IPS DF 6.9 (cell line): ENCODE data around the gene DTNA.
"Not testable (repeated sequence)": the region's sequence is repeated elsewhere in the genome, so short reads cannot be mapped to it uniquely, and the experiment has no call there.

Experiments used
- DNase-seq: peaks from one replicate; pipeline ENCODE4 v3.0.0-alpha.2; 2013; ENCODE audit warnings: low read depth, low spot score
- H3K27ac ChIP-seq: one replicate; pipeline ENCODE4 v1.5.1; 2013; ENCODE audit warnings: low read length, control low read depth
- H3K27me3 ChIP-seq: 2 replicates; pipeline ENCODE4 v1.6.1; 2013; ENCODE audit warnings: mild to moderate bottlenecking, low read length; ENCODE audit not compliant: control insufficient read depth, insufficient read depth
- H3K36me3 ChIP-seq: 2 replicates; pipeline ENCODE4 v1.6.1; 2013; ENCODE audit warnings: low read length; ENCODE audit not compliant: control insufficient read depth, insufficient read depth
- H3K4me1 ChIP-seq: 2 replicates; pipeline ENCODE4 v1.6.1; 2013; ENCODE audit warnings: low read length; ENCODE audit not compliant: control insufficient read depth, insufficient read depth
- H3K4me3 ChIP-seq: 2 replicates; pipeline ENCODE4 v1.5.1; 2013; ENCODE audit warnings: mild to moderate bottlenecking, low read length
- H3K9me3 ChIP-seq: 2 replicates; pipeline ENCODE4 v1.6.1; 2013; ENCODE audit warnings: low read length, inconsistent platforms; ENCODE audit not compliant: control insufficient read depth, insufficient read depth
- WGBS: extraction: QIAGEN DNeasy Blood & Tissue Kit; methylation state at CpG from one replicate; pipeline ENCODE4 v1.1.7; 2013; ENCODE audit warnings: mixed read lengths, missing lambda C conversion rate; ENCODE audit not compliant: insufficient read length, insufficient coverage; 5-methylcytosine and 5-hydroxymethylcytosine counted together

DTNA gene

DNA sequence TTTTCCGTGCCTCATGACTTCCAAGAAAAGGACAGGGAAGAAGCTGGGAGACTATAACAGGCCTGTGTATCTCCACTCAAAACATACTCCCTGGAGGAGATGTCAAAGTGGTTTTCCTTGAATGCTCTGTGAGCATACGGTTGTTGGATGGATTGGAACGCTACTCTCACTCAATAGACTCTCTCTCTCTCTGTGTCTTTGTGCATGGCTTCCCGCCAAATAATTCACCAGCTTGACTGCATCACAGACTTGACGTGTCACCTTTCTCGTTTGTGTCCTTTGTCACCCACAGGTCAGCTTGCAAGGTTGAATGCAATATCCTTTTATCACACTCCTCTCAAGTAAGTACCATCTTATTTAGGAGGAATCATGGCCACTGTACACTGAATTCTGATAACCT lies 174.3 kb downstream of the DTNA start:
- Histone ChIP-seq H3K9me3 (no peaks in the 10 kb centered on the region), H3K36me3 (no peaks in the 10 kb centered on the region; the same call in 1 of the 2 replicates), H3K4me3 (no peak overlapping the region), H3K27me3 (peaks cover 2% of the 10 kb centered on the region; the same call in 1 of the 2 replicates), H3K4me1 (no peaks in the 10 kb centered on the region), H3K27ac (no peak overlapping the region)
- DNase-seq = no peak
- WGBS = no CpG with 5 or more reads among the region's 6 CpGs

DNA sequence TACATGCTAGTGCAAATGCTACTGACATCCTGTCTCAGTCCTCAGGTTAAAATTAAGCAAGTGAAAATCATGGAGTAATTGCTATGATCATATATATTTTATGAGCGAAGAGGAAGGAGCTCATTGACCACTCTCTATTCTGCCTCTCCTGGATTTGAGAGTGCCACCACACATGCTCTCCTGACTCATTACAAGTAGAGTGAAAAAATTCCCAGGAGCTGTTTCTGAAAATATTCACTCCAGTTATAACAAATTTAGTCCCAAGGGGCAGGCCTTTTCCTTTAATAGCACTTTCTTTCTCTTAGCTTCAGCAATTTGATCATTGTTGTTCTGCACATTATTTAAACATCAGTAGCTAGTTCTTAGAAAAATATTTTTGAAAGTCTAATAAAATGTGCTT lies 176.1 kb downstream of the DTNA start:
- H3K27ac ChIP-seq = no peak overlapping the region
- DNase-seq = no peak
- no peaks in the 10 kb centered on the region for H3K4me1 ChIP-seq
- WGBS = no CpG with 5 or more reads among the region's 1 CpG
- H3K27me3 ChIP-seq = peaks cover 2% of the 10 kb centered on the region; the same call in 1 of the 2 replicates
- no peak overlapping the region for H3K4me3 ChIP-seq
- no peaks in the 10 kb centered on the region; the same call in 1 of the 2 replicates for H3K36me3 ChIP-seq
- H3K9me3 ChIP-seq = no peaks in the 10 kb centered on the region

DNA sequence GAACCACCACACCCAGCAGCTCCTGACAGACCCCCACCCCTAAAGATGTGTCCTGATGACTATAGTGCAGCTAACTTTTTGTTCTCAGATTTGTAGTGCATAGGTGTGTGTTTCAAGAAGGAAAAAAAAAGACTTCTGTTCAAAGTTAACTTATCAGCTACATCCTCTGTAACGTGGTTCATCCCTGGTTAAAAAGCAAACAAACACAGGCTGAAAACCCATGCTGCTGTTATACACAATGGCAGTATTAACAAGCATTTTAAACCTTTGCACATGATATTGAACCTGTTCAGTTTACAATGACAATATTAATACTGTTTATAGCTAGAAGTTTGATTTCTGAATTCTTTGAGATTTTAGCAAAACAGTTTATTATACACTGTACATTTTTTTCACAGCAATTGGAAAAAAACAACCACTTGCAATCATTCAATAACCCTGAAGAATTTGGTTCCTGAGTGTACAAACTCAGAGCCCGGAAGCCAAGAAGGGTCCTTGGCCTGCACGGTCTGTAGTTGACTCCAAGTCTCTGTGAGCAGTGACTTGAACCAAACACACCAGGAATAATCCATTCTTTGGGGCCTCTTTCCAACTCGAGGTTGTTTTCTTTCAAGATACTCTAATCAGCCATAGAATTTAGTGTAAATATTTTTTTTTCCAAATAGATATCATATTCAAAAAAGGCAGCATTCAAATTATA lies 177.9 kb downstream of the DTNA start:
- Histone ChIP-seq H3K4me3 (no peak overlapping the region), H3K9me3 (no peaks in the 10 kb centered on the region), H3K36me3 (peaks cover 2% of the 10 kb centered on the region; the same call in 1 of the 2 replicates), H3K4me1 (no peaks in the 10 kb centered on the region), H3K27me3 (peaks cover 2% of the 10 kb centered on the region; the same call in 1 of the 2 replicates), H3K27ac (no peak overlapping the region)
- WGBS = no CpG with 5 or more reads among the region's 4 CpGs
- no peak for DNase-seq

DNA sequence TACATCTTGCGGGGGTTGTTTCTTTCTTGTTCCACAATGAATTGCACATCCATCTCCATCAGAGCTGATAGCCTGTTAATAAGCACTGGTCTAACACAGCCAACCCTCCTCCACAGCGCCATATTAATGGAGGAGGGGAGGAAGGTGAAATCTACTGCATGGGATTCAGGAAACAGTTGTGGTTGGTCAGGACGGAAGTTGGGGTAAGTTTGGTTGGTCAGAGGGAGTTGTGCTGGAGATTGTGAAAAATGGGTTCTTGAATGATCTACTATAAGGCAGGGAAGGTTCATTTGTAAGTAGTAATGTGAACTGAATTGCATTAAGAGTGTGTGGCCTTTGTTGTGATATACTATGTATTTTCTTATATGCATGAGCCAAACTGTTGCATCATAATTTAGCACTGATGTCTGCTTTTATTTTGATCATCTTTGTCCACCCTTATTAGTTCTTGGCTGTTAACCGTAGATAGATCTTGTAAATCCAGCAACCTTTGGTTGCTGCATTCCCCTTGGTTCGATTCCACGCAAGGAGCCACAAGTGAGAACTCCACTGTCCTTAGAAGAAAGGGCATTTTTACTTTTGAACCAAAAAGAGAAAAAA lies 180.5 kb downstream of the DTNA start:
- no peaks in the 10 kb centered on the region for H3K27me3 ChIP-seq
- H3K27ac ChIP-seq = no peak overlapping the region
- H3K4me3 ChIP-seq = no peak overlapping the region
- WGBS = 100% methylated on average over 1 of the region's 6 CpGs
- DNase-seq = no peak
- H3K9me3 ChIP-seq = no peaks in the 10 kb centered on the region; the same call in 1 of the 2 replicates
- 0 out of 2 replicates have a peak, but pooled peaks cover 2% of the 10 kb centered on the region for H3K36me3 ChIP-seq
- no peaks in the 10 kb centered on the region for H3K4me1 ChIP-seq

DNA sequence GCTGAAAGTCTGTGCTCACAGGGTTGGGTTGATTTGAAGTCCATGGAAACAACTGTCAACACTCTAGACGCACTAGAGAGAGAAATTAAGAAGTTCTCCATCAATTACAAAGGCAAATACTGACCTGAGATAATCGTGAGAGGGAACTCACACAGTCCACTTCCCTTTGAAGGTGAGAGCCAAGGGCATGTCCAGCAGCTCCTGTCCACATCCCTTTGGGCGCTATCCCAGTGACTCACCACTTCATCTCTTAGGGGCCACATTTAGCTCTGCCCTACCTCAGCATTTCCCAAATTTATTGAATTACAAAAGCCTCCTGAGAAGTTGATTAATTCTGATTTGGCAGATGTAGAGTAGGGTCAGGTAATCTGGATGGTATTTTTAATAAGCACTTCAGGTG lies 182.3 kb downstream of the DTNA start:
- no peak for DNase-seq
- Histone ChIP-seq H3K27me3 (no peaks in the 10 kb centered on the region), H3K4me3 (no peak overlapping the region), H3K36me3 (0 out of 2 replicates have a peak, but pooled peaks cover 2% of the 10 kb centered on the region), H3K4me1 (no peaks in the 10 kb centered on the region), H3K9me3 (no peaks in the 10 kb centered on the region; the same call in 1 of the 2 replicates), H3K27ac (no peak overlapping the region)
- no CpG with 5 or more reads among the region's 3 CpGs for WGBS

DNA sequence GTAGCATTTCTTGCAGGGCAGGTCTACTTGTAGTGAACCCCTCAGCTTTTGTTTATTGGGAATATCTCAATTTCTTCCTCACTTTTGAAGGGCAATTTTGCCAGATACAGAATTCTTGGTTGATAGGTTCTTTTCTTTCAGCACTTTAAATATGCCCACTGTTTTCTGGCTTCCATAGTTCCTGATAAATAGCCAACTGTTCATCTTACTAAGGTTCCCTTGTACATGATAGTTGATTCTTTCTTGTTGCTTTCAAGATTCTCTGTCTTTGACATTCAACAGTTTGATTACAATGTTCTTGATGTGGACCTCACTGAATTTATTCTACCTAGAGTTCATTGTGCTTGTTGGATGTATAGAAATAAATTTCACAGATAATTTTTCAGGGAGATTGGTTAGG lies 183.1 kb downstream of the DTNA start:
- no peaks in the 10 kb centered on the region; the same call in 1 of the 2 replicates for H3K9me3 ChIP-seq
- no peak for DNase-seq
- H3K27me3 ChIP-seq = no peaks in the 10 kb centered on the region
- no peak overlapping the region for H3K27ac ChIP-seq
- H3K4me1 ChIP-seq = no peaks in the 10 kb centered on the region
- H3K4me3 ChIP-seq = no peak overlapping the region
- 0 out of 2 replicates have a peak, but pooled peaks cover 2% of the 10 kb centered on the region for H3K36me3 ChIP-seq

DNA sequence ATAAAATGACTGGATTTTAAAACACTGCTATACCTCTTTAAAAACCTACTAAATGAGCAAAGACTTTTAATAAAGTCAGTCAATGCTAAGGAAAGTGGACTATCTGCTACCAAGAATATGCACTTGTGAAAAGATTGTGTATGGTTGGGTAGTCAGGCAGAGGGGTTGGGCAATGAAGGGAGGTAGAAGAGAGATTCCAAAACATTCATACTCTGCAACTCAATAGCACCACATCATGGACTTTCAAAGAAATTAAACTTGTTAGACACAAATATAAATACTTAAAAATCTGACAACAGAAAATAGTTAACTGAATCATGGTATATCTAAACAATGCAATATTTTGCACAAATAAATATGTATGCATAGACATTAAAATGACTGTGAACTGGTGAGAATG lies 191.2 kb downstream of the DTNA start:
- Histone ChIP-seq H3K27me3 (no peaks in the 10 kb centered on the region), H3K36me3 (no peaks in the 10 kb centered on the region), H3K4me3 (no peak overlapping the region), H3K27ac (no peak overlapping the region), H3K9me3 (no peaks in the 10 kb centered on the region), H3K4me1 (no peaks in the 10 kb centered on the region)
- DNase-seq = no peak

DNA sequence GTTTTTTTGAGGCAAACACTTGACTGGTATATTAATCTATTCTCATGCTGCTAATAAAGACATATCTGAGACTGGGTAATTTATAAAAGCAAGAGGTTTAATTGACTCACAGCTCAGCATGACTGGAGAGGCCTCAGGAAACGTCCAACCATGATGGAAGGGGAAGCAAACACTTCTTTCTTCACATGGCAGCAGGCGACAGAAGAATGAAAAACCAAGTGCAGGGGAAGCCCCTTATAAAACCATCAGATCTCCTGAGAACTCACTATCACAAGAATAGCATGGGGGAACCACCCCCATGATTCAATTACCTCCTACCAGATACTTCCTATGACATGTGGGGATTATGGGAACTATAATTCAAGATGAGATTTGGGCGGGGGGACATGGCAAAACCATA lies 194.9 kb downstream of the DTNA start:
- Histone ChIP-seq H3K4me3 (no peak overlapping the region), H3K27me3 (no peaks in the 10 kb centered on the region)

DNA sequence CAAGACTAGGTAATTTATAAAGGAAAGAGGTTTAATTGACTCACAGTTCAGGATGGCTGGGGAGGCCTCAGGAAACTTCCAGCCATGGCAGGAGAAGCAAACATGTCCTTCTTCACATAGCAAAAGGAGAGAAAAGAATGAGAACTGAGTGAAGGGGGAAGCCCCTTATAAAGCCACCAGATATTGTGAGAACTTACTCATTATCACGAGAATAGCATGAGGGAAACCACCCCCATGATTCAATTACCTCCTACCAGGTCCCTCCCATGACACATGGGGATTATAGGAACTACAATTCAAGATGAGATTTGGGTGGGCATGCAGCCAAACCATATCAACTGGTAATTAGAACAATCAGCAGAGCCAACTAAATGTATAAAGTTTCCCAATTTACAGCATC lies 196.9 kb downstream of the DTNA start:
- DNase-seq, H3K27me3 ChIP-seq, H3K36me3 ChIP-seq, H3K4me3 ChIP-seq, H3K9me3 ChIP-seq, H3K4me1 ChIP-seq, H3K27ac ChIP-seq: not testable (repeated sequence)
- WGBS = no CpG with 5 or more reads among the region's 1 CpG

More for the DNA sequence above, 194.9 kb downstream of the DTNA start:
- Histone ChIP-seq H3K27ac (no peak overlapping the region), H3K36me3 (no peaks in the 10 kb centered on the region), H3K9me3 (no peaks in the 10 kb centered on the region), H3K4me1 (no peaks in the 10 kb centered on the region)
- no CpG with 5 or more reads among the region's 3 CpGs for WGBS
- no peak for DNase-seq

DNA sequence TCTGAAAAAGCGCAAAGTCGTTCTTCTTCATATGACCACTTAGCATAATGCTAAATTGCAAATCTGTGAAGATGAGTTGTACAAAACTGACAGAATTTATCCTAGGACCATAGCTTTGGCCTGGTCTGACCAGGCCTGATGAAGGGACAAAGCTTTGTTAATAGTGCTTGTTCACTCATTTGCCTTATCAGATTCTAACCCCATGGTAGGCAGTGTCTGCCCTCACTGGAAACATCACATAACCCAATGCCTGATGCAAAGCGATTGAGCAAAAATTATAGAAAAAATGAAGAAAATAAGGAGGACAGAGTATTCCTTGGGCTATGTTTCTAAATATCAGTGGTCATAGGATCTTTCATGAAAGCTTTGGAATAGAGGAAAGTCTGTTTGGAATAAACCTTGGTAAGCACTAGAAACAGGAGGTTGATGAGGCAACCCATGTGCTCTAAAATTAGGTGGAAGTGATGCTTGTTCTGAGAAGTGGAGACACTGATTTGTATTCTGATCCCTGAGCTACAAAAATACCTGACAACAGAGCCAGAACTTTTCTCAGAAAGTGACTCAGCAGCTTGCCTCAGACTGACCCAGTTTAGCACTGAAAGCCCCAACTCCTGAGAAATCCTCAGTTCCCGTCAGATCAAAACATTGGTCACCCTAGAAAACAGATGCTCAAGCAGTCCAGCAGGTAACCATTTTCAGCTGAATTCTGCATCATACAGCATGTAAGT lies 199.7 kb downstream of the DTNA start:
- no peaks in the 10 kb centered on the region for H3K36me3 ChIP-seq
- no peak overlapping the region for H3K4me3 ChIP-seq
- no peaks in the 10 kb centered on the region for H3K9me3 ChIP-seq
- no peaks in the 10 kb centered on the region for H3K4me1 ChIP-seq
- no peak overlapping the region for H3K27ac ChIP-seq
- no CpG with 5 or more reads among the region's 4 CpGs for WGBS
- no peaks in the 10 kb centered on the region for H3K27me3 ChIP-seq
- no peak for DNase-seq
